Measurements from ENCODE around the gene CNTNAP2.

DNA sequence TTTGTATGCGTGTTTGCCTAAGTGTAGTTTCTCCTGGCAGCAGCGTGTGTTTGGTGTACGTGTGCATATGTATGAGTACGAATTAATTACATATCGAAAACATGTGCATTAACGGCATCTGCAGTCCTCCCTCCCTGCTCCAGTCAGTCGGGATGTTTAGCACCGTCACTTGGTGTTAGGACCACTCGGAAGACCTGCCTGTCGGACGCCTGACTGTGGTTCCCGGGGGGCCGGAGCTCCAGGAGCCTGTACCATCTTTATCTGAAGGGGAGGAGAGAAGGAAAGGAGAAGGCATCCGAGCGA is 1.1 kb upstream of the CNTNAP2 start:
- TF ChIP-seq, protein P1, sequence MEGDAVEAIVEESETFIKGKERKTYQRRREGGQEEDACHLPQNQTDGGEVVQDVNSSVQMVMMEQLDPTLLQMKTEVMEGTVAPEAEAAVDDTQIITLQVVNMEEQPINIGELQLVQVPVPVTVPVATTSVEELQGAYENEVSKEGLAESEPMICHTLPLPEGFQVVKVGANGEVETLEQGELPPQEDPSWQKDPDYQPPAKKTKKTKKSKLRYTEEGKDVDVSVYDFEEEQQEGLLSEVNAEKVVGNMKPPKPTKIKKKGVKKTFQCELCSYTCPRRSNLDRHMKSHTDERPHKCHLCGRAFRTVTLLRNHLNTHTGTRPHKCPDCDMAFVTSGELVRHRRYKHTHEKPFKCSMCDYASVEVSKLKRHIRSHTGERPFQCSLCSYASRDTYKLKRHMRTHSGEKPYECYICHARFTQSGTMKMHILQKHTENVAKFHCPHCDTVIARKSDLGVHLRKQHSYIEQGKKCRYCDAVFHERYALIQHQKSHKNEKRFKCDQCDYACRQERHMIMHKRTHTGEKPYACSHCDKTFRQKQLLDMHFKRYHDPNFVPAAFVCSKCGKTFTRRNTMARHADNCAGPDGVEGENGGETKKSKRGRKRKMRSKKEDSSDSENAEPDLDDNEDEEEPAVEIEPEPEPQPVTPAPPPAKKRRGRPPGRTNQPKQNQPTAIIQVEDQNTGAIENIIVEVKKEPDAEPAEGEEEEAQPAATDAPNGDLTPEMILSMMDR (IDR thresholded peaks at IDR 0.05), result no peak
- TF ChIP-seq POLR2AphosphoS5 (IDR thresholded peaks at IDR 0.05) (no peak), EP300 (IDR thresholded peaks at IDR 0.05) (no peak)

All from stomach (tissue), 4 donors.